GM21529 (cell line): Measurements from ENCODE around the gene MYRF.

Source experiments
- ATAC-seq: cut with Tn5 transposase; IDR thresholded peaks from one replicate; pipeline ENCODE4 v1.9.1; 2021; ENCODE audit not compliant: unreplicated experiment

MYRF gene

DNA sequence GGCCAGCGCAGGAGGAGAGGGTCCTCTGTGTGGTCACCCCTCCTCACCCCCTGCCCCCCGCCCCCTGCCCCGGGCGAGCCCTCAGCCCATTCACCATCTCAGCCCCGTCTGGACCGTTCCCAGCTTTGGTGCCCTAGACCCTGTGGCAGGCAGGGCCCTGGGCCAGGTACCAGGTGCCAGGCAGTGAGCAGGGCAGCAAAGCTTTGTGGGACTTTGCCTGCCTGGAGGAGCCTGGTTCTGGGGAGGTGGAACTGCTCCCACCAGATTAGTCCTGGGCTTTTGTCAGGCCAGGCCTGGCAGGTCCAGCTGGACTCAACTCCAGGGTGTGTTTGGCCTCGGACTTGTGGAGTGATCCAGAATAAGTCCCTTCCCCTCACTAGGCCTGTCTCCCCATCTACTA lies 13.7 kb upstream of the MYRF start:
- no peak for ATAC-seq

DNA sequence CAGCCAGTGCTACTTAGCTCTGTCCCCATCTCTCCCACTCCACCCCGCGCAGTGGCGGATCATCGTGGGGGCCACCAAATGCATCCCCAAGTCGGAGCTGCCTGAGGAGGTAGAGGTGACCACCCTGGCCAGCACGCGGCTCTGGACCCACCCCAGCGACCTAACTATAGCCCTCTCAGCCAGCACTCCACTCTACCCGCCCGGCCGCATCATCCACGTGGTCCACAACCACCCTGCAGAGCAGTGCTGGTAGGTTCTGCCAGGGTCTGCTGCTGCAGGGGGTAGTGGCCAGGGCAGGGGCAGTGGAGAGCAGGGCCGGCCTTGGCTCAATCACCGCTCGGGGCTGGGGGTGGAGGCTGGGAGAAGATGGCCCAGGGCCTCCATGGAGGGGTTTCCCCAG lies 13.0 kb upstream of the MYRF start:
- no peak for ATAC-seq

DNA sequence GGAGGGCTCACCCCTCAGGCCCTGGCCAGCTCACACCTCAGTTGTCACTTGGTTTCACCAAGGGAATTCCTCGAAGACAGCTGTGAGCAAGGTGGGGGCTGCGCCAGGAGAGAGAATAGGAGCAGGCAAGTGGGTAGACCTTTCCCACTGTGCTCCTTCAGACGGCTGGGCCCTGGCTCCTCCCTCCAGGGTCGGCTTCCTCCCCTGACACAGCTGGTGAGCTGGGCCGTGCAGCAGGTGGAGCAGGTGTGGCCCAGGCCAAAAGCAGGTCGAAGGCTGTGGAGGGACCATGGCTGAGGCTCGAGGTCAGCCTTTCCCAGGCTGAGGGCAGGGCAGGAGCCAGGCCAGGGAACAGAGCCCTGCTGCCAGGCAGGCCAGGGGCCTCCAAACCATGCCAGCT lies 12.5 kb upstream of the MYRF start:
- no peak for ATAC-seq

DNA sequence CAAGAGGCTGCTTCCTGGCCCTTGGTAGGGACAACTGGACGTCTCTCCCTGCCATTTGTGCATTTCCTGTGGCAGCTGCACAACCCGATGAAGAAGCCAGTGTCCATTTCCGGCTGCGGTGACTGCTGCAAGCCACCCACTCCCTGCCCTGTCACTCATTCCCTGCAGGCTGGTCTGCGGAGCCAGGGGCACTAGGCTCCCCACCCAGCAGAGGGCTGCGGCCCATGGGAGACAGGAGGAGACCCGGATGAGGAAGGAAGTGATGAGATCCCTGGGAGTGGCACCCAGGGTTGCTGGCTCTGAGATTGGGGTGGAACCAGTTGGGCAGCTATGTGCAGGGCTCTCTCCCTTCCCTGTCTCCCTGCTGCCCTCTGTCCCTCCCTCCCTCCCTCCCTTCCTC lies 10.0 kb upstream of the MYRF start:
- no peak for ATAC-seq

DNA sequence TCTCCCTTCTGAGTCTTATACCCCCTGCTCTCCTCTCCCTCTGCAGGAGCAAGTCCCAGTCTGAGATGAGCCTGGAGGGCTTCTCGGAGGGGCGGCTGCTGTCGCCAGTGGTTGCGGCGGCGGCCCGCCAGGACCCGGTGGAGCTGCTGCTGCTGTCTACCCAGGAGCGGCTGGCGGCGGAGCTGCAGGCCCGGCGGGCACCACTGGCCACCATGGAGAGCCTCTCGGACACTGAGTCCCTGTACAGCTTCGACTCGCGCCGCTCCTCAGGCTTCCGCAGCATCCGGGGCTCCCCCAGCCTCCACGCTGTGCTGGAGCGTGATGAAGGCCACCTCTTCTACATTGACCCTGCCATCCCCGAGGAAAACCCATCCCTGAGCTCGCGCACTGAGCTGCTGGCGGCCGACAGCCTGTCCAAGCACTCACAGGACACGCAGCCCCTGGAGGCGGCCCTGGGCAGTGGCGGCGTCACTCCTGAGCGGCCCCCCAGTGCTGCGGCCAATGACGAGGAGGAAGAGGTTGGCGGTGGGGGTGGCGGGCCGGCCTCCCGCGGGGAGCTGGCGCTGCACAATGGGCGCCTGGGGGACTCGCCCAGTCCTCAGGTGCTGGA lies 8.8 kb upstream of the MYRF start:
- ATAC-seq, result no peak

DNA sequence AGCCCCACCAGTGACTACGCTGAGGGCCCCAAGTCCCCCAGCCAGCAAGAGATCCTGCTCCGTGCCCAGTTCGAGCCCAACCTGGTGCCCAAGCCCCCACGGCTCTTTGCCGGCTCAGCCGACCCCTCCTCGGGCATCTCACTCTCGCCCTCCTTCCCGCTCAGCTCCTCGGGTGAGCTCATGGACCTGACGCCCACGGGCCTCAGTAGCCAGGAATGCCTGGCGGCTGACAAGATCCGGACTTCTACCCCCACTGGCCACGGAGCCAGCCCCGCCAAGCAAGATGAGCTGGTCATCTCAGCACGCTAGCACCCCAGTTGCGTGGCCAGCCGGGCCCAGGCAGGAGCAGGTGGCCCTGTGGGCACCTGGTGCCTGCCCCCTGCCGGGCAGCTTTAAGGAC lies 8.3 kb upstream of the MYRF start:
- ATAC-seq, result no peak

DNA sequence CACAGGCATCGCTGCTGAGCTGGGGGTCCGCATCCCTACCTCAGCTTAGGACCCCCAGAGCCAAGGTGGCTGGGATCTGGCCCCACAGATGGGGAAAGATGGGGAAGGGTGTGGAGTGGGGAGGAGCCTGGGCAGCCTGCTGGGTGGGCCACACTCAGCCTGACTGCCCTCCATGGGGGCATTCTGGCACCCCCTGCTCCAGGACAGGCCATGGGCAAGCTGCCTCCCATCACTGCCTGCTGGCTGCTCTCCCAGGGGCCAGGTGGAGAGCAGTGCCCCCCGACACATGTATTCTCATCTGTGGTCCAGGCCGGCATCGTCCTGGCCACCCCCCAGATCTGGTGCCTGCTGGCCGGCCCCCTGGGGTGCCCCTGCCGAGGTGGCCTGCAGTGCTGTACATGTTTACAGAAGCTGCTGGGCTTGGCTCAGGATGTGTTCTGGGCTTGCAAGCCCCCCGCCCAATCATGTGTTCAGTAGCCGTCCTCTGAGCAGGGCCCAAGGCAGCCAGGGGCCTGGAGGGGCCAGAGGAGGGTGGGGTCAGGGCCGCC lies 7.8 kb upstream of the MYRF start:
- ATAC-seq, result no peak

DNA sequence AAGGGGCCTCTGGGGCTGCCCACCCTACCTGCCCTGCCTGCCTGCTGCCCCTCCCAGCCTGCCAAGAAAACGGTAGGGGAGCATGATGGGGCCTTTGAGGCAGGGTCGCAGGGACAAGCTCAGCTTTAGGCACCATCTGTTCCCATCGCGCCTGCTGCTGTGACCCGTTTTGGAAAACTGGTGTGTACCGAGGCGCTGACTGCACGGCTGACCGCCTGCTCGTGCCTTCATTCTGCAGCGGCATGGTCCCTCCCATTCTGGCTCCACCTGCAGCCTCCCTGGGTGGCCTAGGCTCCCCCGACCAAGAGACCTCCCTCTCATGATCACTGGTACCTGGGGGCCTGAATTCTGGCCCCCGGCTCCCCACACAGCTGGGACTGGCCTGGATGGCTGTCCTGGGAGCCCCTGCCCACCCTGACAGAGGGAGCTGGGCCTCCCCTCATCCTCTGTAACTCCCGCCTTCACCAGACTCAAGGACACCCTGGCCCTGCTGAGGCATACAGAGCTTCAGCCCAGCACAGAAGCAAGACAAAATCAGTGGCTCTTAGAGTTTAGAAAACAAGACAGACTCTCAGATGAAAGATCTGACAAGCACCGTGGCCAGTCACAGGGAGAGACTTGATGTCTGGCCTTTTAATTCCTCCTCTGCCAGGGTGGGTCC lies 6.5 kb upstream of the MYRF start:
- ATAC-seq, result no peak

DNA sequence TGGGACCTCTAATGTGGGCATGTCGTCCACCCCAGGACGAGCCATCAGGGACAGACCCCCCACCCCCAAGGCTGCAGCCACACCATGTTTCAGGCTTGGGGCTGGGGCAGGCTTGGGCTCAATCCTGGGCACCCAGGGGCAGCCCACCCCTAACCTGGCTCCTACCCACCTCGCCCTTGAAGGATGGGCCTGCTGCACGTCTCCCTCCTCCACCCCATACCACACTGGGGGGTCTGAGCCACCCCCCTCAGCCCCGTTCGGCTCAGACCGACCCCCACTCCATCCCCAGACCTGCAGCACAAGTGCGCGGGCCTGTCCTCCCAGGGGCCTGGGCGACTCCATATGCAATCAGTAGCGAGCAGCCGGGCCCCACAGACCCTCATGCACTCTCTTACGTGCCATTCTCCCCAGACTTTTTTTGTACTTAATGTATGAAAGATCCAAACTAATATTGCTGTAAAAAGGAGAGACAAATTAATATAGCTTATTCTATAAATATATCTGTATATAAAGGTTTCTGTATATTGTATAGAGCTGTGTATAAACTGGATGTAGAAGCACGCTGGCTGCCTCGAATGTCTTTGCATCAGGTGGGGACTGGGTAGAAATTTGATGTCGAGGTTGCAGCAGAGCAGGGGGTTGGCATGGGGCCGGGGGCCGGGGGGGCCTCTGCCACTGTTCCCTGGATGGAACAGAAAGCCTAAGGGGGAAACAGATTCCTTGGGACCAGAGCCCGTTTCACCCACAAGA lies 5.8 kb upstream of the MYRF start:
- no peak for ATAC-seq

DNA sequence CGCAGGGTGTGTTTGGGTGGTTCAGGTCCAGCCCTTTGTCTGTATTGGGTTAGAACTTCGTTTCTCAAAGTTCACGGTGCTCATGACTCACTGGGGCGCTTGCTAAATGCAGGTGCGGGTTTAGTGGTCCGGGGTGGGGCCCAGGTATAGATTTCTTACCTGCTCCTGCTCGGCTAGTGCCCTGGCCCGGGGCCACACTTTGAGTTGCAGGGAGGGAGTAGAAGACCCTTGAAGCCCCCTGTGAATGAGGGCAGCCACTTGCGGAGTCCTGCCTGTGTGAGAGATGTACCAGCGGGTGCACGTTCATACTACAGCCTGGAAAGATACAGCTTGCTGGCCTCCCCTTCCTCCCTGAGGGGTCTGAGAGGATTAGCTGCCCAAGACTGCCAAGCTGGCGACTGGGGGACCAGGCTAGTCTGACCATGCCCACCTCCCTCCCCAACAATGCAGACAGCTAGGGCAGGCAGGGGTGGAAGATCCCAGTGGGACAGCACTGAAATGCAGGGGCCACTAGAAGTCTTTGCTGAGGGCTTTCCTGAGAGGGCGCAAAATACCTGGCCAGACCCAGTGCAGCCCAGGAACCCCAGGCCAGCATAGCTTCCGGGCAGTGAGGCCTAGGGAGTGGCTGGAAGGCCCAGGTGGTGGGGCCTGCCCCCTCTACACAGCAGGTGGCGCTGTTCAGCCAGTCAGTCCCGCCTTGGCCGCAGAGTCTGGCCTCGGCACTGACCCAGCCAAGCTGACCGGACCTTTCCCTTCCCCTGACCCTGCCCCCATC lies 5.1 kb upstream of the MYRF start:
- no peak for ATAC-seq

DNA sequence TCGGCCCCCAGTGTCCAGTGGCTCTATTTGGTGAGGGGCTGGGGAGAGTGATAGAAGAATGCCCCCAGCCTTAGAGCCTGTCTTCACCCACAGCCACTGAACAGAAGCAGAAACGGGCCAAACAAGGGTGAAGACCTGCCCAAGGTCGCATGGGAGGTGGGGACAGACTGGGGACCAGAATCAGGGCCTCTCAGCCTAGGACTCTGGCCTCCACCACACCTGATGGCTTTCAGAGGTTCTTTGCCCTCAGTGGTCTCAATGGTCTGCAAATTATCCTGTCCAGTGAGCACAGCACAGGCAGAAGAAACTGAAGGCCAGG lies 4.5 kb upstream of the MYRF start:
- no peak for ATAC-seq

DNA sequence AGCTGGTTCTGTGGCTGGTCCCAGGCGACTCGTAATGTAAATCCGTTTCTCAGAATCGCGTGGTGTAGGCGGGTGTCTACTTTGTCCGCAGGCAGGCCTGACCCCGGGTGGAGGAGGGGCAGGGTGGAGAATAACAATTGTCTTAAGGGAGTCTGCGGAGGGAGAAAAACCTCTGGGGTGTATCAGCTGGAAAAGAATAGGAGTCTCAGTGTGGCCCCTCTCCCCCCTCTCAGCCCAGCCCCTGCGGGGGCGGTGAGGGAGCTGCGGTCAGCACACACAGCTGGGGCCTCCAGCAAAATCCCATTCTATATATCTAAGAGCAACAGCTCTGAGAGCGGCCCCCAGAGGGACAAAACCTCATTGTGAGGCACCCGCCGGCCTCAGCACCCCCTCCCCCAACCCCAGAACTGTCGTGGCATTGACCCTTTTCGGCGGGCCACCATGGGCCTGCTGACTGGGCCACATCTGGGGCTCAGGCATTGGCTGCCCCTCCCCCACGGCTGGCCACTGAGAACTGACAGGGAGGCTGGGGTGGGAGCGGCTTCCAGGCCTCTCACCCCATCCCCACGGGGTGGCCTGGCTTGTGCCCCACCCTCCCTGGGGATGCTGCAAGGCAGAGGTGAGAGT lies 2.7 kb upstream of the MYRF start:
- no peak for ATAC-seq

DNA sequence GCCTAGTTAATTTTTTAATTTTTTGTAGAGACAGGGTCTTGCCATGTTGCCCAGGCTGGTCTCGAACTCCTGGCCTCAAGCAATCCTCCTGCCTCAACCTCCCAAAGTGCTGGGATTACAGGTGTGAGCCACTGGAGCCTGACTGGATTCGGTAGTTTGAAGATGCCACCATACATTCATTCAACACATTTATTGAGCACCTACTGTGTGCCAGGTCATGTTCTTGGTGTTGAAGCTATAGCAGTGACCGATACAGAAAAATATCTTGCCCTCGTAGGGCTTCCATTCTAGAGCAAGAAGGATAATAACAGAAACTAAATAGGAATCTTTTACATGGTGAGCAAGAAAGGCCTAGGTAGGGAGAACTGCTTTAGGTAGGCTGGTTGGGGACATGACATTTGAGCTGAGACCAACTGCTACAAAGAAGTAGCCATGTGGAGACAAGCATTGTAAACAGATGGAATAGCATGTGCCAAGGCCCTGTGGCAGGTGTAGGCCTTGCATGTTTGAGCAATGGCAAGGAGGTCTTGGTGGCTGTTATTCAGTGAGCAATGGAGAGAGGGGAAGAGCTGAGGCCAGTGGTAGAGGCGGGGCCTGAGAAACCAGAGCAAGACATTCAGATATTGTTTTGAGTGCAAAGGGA lies 1.7 kb upstream of the MYRF start:
- no peak for ATAC-seq

DNA sequence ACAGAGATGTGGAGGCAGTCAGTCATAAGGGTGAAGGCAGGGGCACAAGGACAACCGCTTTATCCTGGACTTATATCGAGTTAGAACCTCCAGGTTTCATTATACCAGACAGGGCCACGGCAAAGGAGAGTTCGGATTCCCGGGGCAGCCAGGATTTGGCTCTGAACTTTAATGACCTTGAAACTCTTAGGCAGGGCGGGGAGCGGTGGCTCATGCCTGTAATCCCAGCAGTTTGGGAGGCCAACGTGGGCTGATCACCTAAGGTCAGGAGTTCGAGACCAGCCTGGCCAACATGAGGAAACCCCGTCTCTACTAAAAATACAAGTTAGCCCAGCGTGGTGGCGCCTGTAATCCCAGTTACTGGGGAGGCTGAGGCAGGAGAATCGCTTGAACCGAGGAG lies 1.1 kb upstream of the MYRF start:
- no peak for ATAC-seq

DNA sequence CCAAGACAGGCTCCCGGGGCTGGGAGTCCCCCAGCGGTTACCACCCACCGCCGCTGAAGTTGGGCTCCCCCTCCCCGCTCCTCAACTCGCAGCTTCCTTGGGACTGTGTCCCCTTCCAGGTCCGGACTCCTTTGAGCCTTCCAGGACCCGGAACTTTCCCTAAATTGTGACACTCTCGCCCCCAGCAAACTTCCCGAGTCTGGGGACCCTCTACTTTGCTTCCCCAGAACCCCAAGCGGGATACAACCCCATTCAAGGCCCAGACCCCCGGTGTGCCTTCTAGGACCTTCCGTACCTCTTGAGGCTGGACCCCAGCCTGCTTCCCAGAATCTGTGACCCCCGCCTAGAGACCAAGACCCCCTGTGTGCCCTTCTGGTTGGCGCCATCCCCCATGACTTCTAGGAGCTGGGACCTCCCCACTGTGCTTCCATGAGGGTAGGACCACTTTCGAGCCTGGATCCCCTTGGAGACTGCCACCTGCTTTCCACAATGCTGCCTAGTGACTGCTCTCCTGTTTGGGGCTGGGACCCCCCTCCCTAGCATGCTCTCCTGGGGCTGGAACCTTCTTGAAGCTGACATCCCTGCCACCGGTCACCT lies 587 bp downstream of the MYRF start:
- no peak for ATAC-seq

DNA sequence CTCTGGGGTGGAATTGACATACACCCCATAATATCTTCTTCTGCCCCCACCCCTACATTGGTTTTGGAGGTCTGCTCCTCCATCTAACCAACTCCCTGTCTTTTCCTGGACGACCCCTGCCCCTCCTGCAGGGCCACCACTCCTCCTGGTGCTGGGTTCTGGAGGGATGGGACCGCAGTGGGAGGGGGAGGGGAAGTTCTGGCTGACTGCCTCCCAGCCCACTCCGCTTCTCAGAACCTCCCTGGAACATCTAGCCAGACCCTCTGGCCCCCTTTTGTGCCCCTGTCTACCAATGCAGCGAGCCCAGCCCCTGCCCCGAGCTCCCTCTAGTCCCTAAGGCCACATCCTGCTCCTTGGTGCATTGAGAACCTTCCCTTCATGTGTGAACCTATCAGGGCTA lies 1.2 kb downstream of the MYRF start:
- no peak for ATAC-seq

DNA sequence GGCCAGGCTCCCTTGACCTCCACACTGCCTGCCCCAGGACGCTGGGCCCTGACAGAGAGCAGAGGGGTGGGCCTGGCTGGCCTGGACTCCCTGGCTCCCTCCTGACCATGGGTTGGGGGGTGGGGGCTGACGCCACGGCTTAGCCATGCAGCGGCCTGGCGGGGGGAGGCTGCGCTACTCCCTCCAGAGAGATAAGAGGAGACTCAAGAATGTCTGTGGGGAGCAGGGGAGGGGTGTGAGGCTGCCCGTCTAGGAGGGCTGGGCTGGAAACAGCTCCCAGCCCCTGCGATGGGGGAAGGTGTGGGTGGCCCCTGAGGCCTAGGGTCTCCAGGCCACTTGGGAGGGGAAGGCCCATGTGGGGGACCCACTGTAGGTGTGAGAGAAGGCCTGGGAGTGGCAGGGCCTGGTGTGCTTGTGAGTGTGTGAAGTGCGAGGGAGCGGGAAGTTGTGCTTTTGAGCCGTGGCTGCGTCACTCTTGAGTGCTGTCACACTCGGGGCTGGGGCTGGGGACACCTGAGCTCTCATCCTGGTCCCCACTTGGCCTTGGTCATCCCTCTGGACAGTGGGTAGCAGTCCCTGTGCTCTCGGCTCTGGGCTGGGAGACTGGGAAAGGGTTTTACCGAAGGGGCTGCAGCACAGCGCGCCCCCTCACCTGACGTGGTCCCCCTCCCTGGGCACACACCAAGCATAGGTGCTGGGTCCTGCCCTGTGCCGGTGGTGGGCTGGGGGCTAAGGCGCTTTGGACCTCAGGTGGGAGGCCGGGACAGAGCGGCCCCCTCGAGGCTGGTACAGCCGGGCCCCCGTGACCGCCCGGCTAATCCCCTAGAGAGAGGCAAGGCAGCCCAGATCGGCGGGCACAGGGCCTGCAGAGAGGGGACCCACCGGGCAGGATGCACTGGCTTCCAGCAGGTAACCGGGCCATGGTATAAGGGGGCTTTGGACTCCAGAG lies 2.4 kb downstream of the MYRF start:
- ATAC-seq, result no peak

DNA sequence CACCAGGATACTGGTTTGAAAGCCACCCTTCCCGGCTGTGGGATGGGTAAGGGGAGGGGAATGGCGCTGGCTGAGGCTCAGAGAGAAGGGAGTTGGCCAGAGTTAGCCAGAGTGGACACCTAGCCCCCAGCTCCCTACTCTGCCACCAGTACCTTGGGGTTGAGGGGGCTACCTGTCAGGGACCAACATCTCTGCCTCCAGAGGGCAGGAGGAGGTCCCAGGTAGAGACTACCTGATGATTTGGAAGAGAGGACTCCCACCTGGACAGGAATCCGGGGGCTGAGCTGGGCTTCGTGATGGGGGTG lies 3.7 kb downstream of the MYRF start:
- no peak for ATAC-seq

DNA sequence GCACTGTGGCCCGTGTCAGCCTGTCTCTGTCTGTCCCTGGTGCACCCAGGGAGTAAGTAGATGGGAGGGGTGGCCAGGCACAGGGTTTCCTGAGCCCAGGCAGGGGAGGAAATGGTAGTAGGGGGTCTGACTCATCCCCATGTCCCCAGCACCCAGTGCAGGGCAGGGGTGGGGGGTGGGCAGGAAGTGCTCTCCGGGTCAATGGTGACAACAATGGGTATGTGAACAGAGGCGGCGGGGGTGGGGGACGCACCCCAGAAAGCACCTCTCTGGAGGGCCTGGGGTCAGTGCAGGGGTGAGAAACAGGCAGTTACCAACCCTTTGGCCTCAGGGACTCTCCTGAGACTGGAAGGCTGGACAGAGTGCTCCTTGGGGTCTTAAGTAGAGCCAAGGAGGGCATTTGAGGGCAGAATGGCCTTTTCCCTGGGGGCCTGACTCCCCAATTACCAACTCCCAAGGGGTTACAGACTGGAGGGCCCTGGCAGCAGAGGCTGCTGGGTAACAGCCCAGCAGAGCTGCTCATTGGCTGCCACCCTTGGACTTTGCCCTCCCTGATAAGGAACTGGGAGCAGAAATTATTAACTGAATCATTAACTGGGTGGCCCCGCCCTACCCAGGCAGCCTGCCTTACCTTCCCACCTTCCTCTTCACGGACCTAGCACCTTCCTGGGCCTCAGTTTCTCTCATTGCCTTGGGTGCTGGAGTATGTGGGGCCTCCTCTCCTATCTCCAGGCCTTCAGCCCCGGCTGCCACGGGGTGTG lies 4.2 kb downstream of the MYRF start:
- peak; percentile 41 for ATAC-seq
